SK-N-SH treated with all-trans-retinoic acid at 6 μM for 48 hours (cell line): ENCODE results near the gene GRHL1.
"Not testable (repeated sequence)": the region's sequence is repeated elsewhere in the genome, so short reads cannot be mapped to it uniquely, and the experiment has no call there.

Experiments
- BACH2 ChIP-seq: fragments of 250-450 bp; sonication (Bioruptor Pico); IDR thresholded peaks from 2 replicates; pipeline ENCODE4 v1.9.0; 2021; ENCODE audit warnings: mild to moderate bottlenecking, borderline replicate concordance
- CREB5 ChIP-seq: fragments of 250-450 bp; sonication (Bioruptor Pico); IDR thresholded peaks from 2 replicates; pipeline ENCODE4 v1.5.1; 2020; ENCODE audit warnings: low read depth, mild to moderate bottlenecking, moderate library complexity
- ESRRG ChIP-seq: fragments of 250-450 bp; sonication (Bioruptor Pico); IDR thresholded peaks from 2 replicates; pipeline ENCODE4 v1.6.1; 2021; ENCODE audit warnings: mild to moderate bottlenecking
- RARB ChIP-seq: fragments of 250-450 bp; sonication (Bioruptor Pico); IDR thresholded peaks from 2 replicates; pipeline ENCODE4 v1.8.0; 2021; ENCODE audit warnings: mild to moderate bottlenecking, moderate library complexity
- TOX ChIP-seq: fragments of 250-450 bp; sonication (Bioruptor Pico); IDR thresholded peaks from 2 replicates; pipeline ENCODE4 v1.8.0; 2021; ENCODE audit warnings: mild to moderate bottlenecking, moderate library complexity, borderline replicate concordance
- ZFP30 ChIP-seq: fragments of 450-650 bp; formaldehyde crosslinking; IDR thresholded peaks from 2 replicates; pipeline ENCODE4 v1.5.0; 2022; ENCODE audit warnings: mild to moderate bottlenecking, moderate library complexity

GRCh38 chr2:10011606-10012325 lies 60.3 kb downstream of the GRHL1 start:
- not testable (repeated sequence) for TF ChIP-seq RARB (CRISPR knock-in tag); BACH2 (CRISPR knock-in tag); ZFP30 (CRISPR knock-in tag); TOX (CRISPR knock-in tag); ESRRG; CREB5 (CRISPR knock-in tag)
